Vagina (tissue), 2 donors: Measurements from ENCODE around the gene TNFSF13B.

Experiments
- CTCF ChIP-seq, 3 experiments: fragments of 450-650 bp in 2 of 3; fragments of 200-600 bp in 1 of 3; sonication (generic) in 1 of 3; IDR thresholded peaks; one replicate each; pipeline ENCODE4 v1.5.1; 2017 to 2019; ENCODE audit warnings: antibody characterized with exemption in 3 of 3, mild to moderate bottlenecking in 2 of 3, moderate library complexity in 2 of 3
- POLR2A ChIP-seq, 2 donors: fragments of 450-650 bp; IDR thresholded peaks; one replicate each; pipeline ENCODE4 v1.6.1; 2017; ENCODE audit warnings: antibody characterized with exemption in 2 of 2, mild to moderate bottlenecking in 2 of 2, moderate library complexity in 2 of 2
- POLR2AphosphoS5 ChIP-seq, 2 donors: sonication (generic); formaldehyde crosslinking; IDR thresholded peaks; one replicate each; pipeline ENCODE4 v1.9.0; 2017; ENCODE audit warnings: antibody characterized with exemption in 2 of 2, mild to moderate bottlenecking in 2 of 2, low read depth in 1 of 2; ENCODE audit not compliant: insufficient read depth in 1 of 2

- no peak for TF ChIP-seq CTCF (IDR thresholded peaks at IDR 0.05)
- no peak for TF ChIP-seq POLR2A (IDR thresholded peaks at IDR 0.05)
- no peak for TF ChIP-seq POLR2AphosphoS5 (IDR thresholded peaks at IDR 0.05; ENCODE audit: insufficient read depth in 1 of 2, low read depth in 1 of 2)
Measured at GRCh38 chr13:108297114-108297513, 27.6 kb downstream of the TNFSF13B start.
